A549 (cell line): ENCODE data around the gene TAC3. TPM values are rescaled to one million over a fixed set of nuclear protein-coding genes. Genes with fewer than 3 reads are reported as not detected.

Source experiments
- ATAC-seq, 2 experiments: fragments of 200-7000 bp in 1 of 2; fragments of >200 bp in 1 of 2; cut with Nextera tagmentation in 1 of 2; cut with Tn5 transposase in 1 of 2; 3 replicates each; pipeline versions ENCODE4 v1.8.0 to v1.9.1; 2018 to 2020; ENCODE audit warnings: mild to moderate bottlenecking in 1 of 2, moderate library complexity in 1 of 2
- CTCF ChIA-PET: fragments of 300-600 bp; sonication (Branson Sonifier 250); formaldehyde crosslinking; extraction: SDS; loops from one replicate; lab custom pipeline; 2021; ENCODE audit warnings: antibody characterized with exemption, inconsistent platforms; lab: Yijun Ruan, JAX
- POLR2A ChIA-PET: fragments of 350-600 bp; formaldehyde crosslinking; extraction: SDS; loops from one replicate; lab custom pipeline; 2021; ENCODE audit warnings: antibody characterized with exemption, inconsistent platforms; lab: Yijun Ruan, JAX
- DNase-seq, 2 experiments: peaks; one replicate each; pipeline versions ENCODE4 v3.0.0 to v3.0.0-alpha.2; 2011 to 2016; ENCODE audit warnings: low read depth in 1 of 2, low spot score in 1 of 2
- FAIRE-seq: peaks from 2 replicates; lab custom pipeline; 2011; peaks lifted over from hg19 to GRCh38; lab: Jason Lieb, UNC
- H3K27ac ChIP-seq, 2 experiments: fragments of >200 bp; sonication (Bioruptor Twin); formaldehyde crosslinking; 3 replicates each; pipeline ENCODE4 v1.5.1; 2016 to 2017
- H3K4me1 ChIP-seq: fragments of >200 bp; sonication (Bioruptor Twin); formaldehyde crosslinking; 3 replicates; pipeline ENCODE4 v1.6.1; 2016
- H3K4me2 ChIP-seq: fragments of >200 bp; sonication (Bioruptor Twin); formaldehyde crosslinking; 3 replicates; pipeline ENCODE4 v1.6.1; 2016
- H3K4me3 ChIP-seq: fragments of >200 bp; sonication (Bioruptor Twin); formaldehyde crosslinking; 3 replicates; pipeline ENCODE4 v1.5.1; 2016
- H3K9me3 ChIP-seq: fragments of >200 bp; sonication (Bioruptor Twin); formaldehyde crosslinking; 3 replicates; pipeline ENCODE4 v1.6.1; 2016
- BHLHE40 ChIP-seq: IDR thresholded peaks from 2 replicates; pipeline ENCODE4 v1.6.1; 2012; ENCODE audit warnings: low read depth, low read length, inconsistent platforms
- CBX2 ChIP-seq: fragments of 200-600 bp; sonication (generic); IDR thresholded peaks from 2 replicates; pipeline ENCODE4 v1.6.1; 2016; ENCODE audit warnings: low read depth, mild to moderate bottlenecking, borderline replicate concordance
- CBX8 ChIP-seq: fragments of 200-600 bp; sonication (generic); IDR thresholded peaks from 2 replicates; pipeline ENCODE4 v1.6.1; 2016
- CEBPB ChIP-seq, 2 experiments: fragments of >200 bp in 1 of 2; sonication (Bioruptor Twin) in 1 of 2; formaldehyde crosslinking in 1 of 2; IDR thresholded peaks; 2 replicates each; pipeline ENCODE4 v1.6.1; 2012 to 2016
- CHD4 ChIP-seq: fragments of 200-600 bp; sonication (generic); IDR thresholded peaks from 2 replicates; pipeline ENCODE4 v1.6.1; 2016; ENCODE audit warnings: antibody characterized with exemption, mild to moderate bottlenecking, borderline replicate concordance
- CTCF ChIP-seq: fragments of >200 bp; sonication (Bioruptor Twin); formaldehyde crosslinking; IDR thresholded peaks from 3 replicates; pipeline ENCODE4 v1.5.1; 2016
- EHMT2 ChIP-seq: fragments of 200-600 bp; sonication (generic); IDR thresholded peaks from 2 replicates; pipeline ENCODE4 v1.6.1; 2016; ENCODE audit warnings: antibody characterized with exemption, low read depth, mild to moderate bottlenecking, moderate library complexity
- EP300 ChIP-seq, 2 experiments: fragments of >200 bp; sonication (Bioruptor Twin); formaldehyde crosslinking; IDR thresholded peaks; 2 replicates in 1 of 2; 3 replicates in 1 of 2; pipeline ENCODE4 v1.6.1; 2016 to 2017
- ESRRA ChIP-seq: fragments of 150-350 bp; IDR thresholded peaks from 2 replicates; pipeline ENCODE4 v1.6.1; 2014; ENCODE audit warnings: mild to moderate bottlenecking, low read length, borderline replicate concordance
- HDAC2 ChIP-seq: fragments of 200-600 bp; sonication (generic); IDR thresholded peaks from 2 replicates; pipeline ENCODE4 v1.6.1; 2016
- HEYL ChIP-seq: fragments of 250-450 bp; sonication (Bioruptor Pico); IDR thresholded peaks from 2 replicates; pipeline ENCODE4 v1.8.0; 2021; ENCODE audit warnings: mild to moderate bottlenecking, moderate library complexity
- HOXA7 ChIP-seq: fragments of 250-450 bp; sonication (Bioruptor Pico); IDR thresholded peaks from 2 replicates; pipeline ENCODE4 v1.5.0; 2020; ENCODE audit warnings: mild to moderate bottlenecking, moderate library complexity
- HOXB5 ChIP-seq: fragments of 250-450 bp; sonication (Bioruptor Pico); IDR thresholded peaks from 2 replicates; pipeline ENCODE4 v1.5.0; 2020; ENCODE audit warnings: mild to moderate bottlenecking, moderate library complexity
- JUN ChIP-seq, 2 experiments: fragments of >200 bp; sonication (Bioruptor Twin); formaldehyde crosslinking; IDR thresholded peaks; 2 replicates in 1 of 2; 3 replicates in 1 of 2; pipeline ENCODE4 v1.6.1; 2016 to 2017
- NFE2L2 ChIP-seq: fragments of 150-350 bp; conservative IDR thresholded peaks from 2 replicates; pipeline ENCODE4 v1.6.1; 2014; ENCODE audit warnings: low read length
- NPAS2 ChIP-seq: fragments of 250-450 bp; sonication (Bioruptor Pico); IDR thresholded peaks from 2 replicates; pipeline ENCODE4 v1.8.0; 2022; ENCODE audit warnings: mild to moderate bottlenecking, moderate library complexity, borderline replicate concordance
- PHF8 ChIP-seq: fragments of 200-600 bp; sonication (generic); IDR thresholded peaks from 2 replicates; pipeline ENCODE4 v1.6.1; 2016; ENCODE audit warnings: low read depth, mild to moderate bottlenecking, antibody characterized with exemption, moderate library complexity, borderline replicate concordance
- POLR2A ChIP-seq: IDR thresholded peaks from 2 replicates; pipeline ENCODE4 v1.6.1; 2012; ENCODE audit warnings: mild to moderate bottlenecking, low read length
- RARB ChIP-seq: fragments of 250-450 bp; sonication (Bioruptor Pico); IDR thresholded peaks from 2 replicates; pipeline ENCODE4 v1.8.0; 2021; ENCODE audit warnings: mild to moderate bottlenecking, moderate library complexity
- RFX5 ChIP-seq: fragments of 450-650 bp; IDR thresholded peaks from 2 replicates; pipeline ENCODE4 v1.7.1; 2014; ENCODE audit warnings: antibody characterized with exemption, mild to moderate bottlenecking, moderate library complexity
- RNF2 ChIP-seq: fragments of 200-600 bp; sonication (generic); IDR thresholded peaks from 2 replicates; pipeline ENCODE4 v1.6.1; 2016; ENCODE audit warnings: low read depth, mild to moderate bottlenecking, antibody characterized with exemption, moderate library complexity, borderline replicate concordance
- SMC3 ChIP-seq: fragments of >200 bp; sonication (Bioruptor Twin); formaldehyde crosslinking; IDR thresholded peaks from 3 replicates; pipeline ENCODE4 v1.6.1; 2018; ENCODE audit warnings: inconsistent platforms
- USF2 ChIP-seq: fragments of 450-650 bp; IDR thresholded peaks from 2 replicates; pipeline ENCODE4 v1.6.1; 2014; ENCODE audit warnings: antibody characterized with exemption
- ZC3H11A ChIP-seq: fragments of 450-650 bp; IDR thresholded peaks from 2 replicates; pipeline ENCODE4 v1.6.1; 2014; ENCODE audit warnings: antibody characterized with exemption, mild to moderate bottlenecking
- WGBS: methylation state at CpG from one replicate; pipeline ENCODE4 v1.1.6; 2017; ENCODE audit errors: missing lambda C conversion rate; 5-methylcytosine and 5-hydroxymethylcytosine counted together
- polyA plus RNA-seq, 4 experiments: library from polyadenylated mRNA; depleted of rRNA in 3 of 4; stranded (reverse); fragments of >200 nt; fragmentation: RNase III in 1 of 4; extraction: RNeasy Plus Mini Kit Qiagen cat#74134 plus additional on column Dnase treatment in 1 of 4; gene quantifications; 2 replicates in 3 of 4; 3 replicates in 1 of 4; pipeline ENCODE4 v1.2.3, GENCODE V29; 2011 to 2017
- TF ChIP-seq, protein P1 (sequence below): fragments of >200 bp; sonication (Bioruptor Twin); formaldehyde crosslinking; IDR thresholded peaks from 3 replicates; pipeline ENCODE4 v1.6.1; 2016

The TAC3 gene
- polyA plus RNA-seq, 2 of the 4 experiments (the other 2 are of a cell fraction): 0.16 TPM; not detected in 1

DNA sequence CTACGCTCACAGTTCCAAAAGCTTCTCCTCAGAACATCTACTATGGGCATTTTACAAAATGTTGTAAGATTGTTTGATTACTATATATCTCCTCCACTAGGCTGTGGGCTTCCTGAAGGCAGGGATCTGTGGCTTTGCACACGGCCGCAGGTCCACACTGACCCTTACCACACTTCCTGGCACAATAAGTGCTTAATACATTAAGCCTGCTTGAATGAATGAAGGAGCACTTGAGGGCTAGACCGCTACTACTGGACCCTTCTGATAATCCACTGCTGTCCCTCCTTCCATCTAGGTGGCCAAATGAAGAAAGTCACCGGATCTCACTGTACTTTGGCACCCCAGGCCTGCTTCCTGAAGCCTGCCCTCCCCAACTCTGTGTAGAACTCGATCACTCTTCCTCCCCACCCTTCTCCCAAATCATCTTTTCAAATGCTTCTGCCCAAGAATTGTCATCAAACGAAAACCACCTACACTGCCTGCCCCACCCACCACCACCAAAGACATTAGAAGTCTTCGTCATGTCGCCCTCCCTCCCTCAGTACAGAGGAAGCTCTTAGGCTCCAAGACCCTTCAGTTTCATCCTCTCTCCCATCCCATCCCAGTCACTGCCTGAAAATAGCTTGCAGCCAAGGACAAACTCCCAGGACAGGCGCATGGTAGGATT lies 9.4 kb downstream of the TAC3 start:
- TF ChIP-seq CTCF (peak; percentile 39; the same call in 1 of the 3 replicates), CHD4 (no peak), ZC3H11A (no peak), CEBPB (IDR thresholded peaks at IDR 0.05) (no peak), EP300 (IDR thresholded peaks at IDR 0.05) (no peak), HOXA7 (CRISPR knock-in tag) (no peak)
- Histone ChIP-seq H3K27ac (peak overlapping the region; percentile 54 to 99; a peak in 5 of 6 replicates), H3K4me3 (peak overlapping the region; percentile 99; the same call in 1 of the 3 replicates), H3K4me2 (peak overlapping the region; percentile 64), H3K9me3 (no peaks in the 10 kb centered on the region), H3K4me1 (peaks cover 32% of the 10 kb centered on the region)
- no peak for DNase-seq
- ChIA-PET POLR2A (no interaction called here), CTCF (interaction anchor here (0.6 to 8.5 kb wide), 29 partner anchors 10 to 264 kb away, joined by 3 to 161 read pairs (median 4); partner anchors contain the start of genes MYO1A, STAT6 and TAC3)
- peak in 1 of 2 experiments; percentile 5; a peak in 4 of 6 replicates for ATAC-seq
- no peak for FAIRE-seq
- 58% methylated on average over 10 of the region's 10 CpGs for WGBS

GRCh38 chr12:57005980-57006808 lies 10.1 kb downstream of the TAC3 start, which contains the start of gene ZBTB39:
Gene ZBTB39, minus strand, starts transcription at chr12:57006546. Its CDS starts 1,629 bp downstream, at chr12:57004917.
- CTCF ChIA-PET: interaction anchor here (0.6 to 8.8 kb wide), 37 partner anchors 9 to 370 kb away, joined by 3 to 161 read pairs (median 4); partner anchors contain the start of genes MYO1A, STAT6 and TAC3
- Histone ChIP-seq H3K4me3 (peak within 1 kb of the TSS; percentile 99), H3K4me2 (peak within 1 kb of the TSS; percentile 81), H3K4me1 (peaks cover 39% of the 10 kb centered on the region), H3K9me3 (no peaks in the 10 kb centered on the region), H3K27ac (peak within 1 kb of the TSS; percentile 98 to 99)
- POLR2A ChIA-PET: interaction anchor here (1.5 kb wide), 1 partner anchor 318 kb away, joined by 3 read pairs; the partner anchor contains the start of gene PTGES3
- WGBS: 0% methylated on average over 8 of the region's 94 CpGs
- peak; percentile 67 to 76 for ATAC-seq
- FAIRE-seq: no peak
- TF ChIP-seq CTCF (peak; percentile 97), POLR2A (peak; percentile 83), JUN (IDR thresholded peaks at IDR 0.05) (peak in 1 of 2 experiments; percentile 76; a peak in 3 of 5 replicates), ESRRA (no peak), PHF8 (peak; percentile 67; the same call in 1 of the 2 replicates)
- TF ChIP-seq, protein P1, sequence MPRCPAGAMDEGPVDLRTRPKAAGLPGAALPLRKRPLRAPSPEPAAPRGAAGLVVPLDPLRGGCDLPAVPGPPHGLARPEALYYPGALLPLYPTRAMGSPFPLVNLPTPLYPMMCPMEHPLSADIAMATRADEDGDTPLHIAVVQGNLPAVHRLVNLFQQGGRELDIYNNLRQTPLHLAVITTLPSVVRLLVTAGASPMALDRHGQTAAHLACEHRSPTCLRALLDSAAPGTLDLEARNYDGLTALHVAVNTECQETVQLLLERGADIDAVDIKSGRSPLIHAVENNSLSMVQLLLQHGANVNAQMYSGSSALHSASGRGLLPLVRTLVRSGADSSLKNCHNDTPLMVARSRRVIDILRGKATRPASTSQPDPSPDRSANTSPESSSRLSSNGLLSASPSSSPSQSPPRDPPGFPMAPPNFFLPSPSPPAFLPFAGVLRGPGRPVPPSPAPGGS: peak; percentile 85
- DNase-seq: peak; percentile 60 to 82

DNA sequence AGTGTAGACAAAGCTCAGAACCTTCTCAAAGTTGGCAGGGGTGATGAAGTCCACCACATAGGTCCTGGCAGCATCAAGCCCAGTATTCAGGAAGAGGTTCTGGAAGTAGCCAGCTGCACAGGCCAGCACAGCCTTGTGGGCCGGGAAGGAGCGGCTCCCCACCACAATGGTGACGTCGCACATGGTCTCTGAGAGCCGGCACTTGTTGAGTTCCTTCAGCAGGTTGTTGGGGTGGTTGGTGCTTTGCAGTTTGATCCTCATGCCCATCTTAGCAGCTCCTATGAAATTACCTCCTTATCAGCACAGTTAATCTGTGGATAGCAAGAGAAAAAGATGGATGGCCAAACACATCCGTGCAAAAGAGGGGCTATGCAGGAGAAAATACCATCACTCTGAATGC lies 11.7 kb downstream of the TAC3 start:
- FAIRE-seq (no peak), ATAC-seq (no peak), DNase-seq (no peak)
- Histone ChIP-seq H3K27ac (no peak overlapping the region), H3K4me1 (peaks cover 40% of the 10 kb centered on the region), H3K4me2 (peak overlapping the region; percentile 81), H3K4me3 (no peak overlapping the region), H3K9me3 (no peaks in the 10 kb centered on the region)
- POLR2A ChIA-PET: interaction anchor here (0.6 to 1.5 kb wide), 2 partner anchors 241 to 316 kb away, joined by 3 to 7 read pairs; partner anchors contain the start of gene PTGES3
- 95% methylated on average over 6 of the region's 6 CpGs for WGBS
- CTCF ChIA-PET: interaction anchor here (0.8 to 10.1 kb wide), 25 partner anchors 8 to 368 kb away, joined by 3 to 161 read pairs (median 4); partner anchors contain the start of genes HSD17B6 and TAC3
- TF ChIP-seq CBX8 (no peak), NFE2L2 (no peak), RNF2 (no peak), BHLHE40 (no peak), HEYL (CRISPR knock-in tag) (no peak), HDAC2 (no peak), NPAS2 (no peak), HOXB5 (no peak), SMC3 (no peak), EP300 (IDR thresholded peaks at IDR 0.05) (no peak), RARB (CRISPR knock-in tag) (no peak), HOXA7 (CRISPR knock-in tag) (no peak), USF2 (no peak), CBX2 (no peak), RFX5 (no peak), EHMT2 (no peak)
